ENCODE measurements around the gene SETD4. TPM values are rescaled to one million over a fixed set of nuclear protein-coding genes. Genes with fewer than 3 reads are reported as not detected.

SETD4 gene
- polyA plus RNA-seq, 2 donors: 9.1 to 13.7 TPM

- Histone ChIP-seq H3K4me1 (ENCODE audit: control insufficient read depth in 2 of 2, insufficient read depth in 2 of 2, low read length in 1 of 2) (peaks cover 0 to 3% of the 10 kb centered on the region in 2 donors), H3K27ac (ENCODE audit: low read depth in 2 of 2, low read length in 1 of 2) (no peak overlapping the region)
- 43 to 60% methylated on average over 6 of the region's 6 CpGs for WGBS, 2 donors
These were observed 37.8 kb downstream of the SETD4 start for GRCh38 chr21:36022427-36023091.

GRCh38 chr21:36021251-36021837 lies 39.0 kb downstream of the SETD4 start:
- H3K9me3 ChIP-seq (ENCODE audit: control insufficient read depth in 2 of 2, insufficient read depth in 1 of 2, low read depth in 1 of 2, low read length in 1 of 2): no peaks in the 10 kb centered on the region
- no peak overlapping the region for H3K4me3 ChIP-seq (ENCODE audit: low read depth in 1 of 2, low read length in 2 of 2)
- WGBS, 2 donors: 93% methylated on average over 11 of the region's 11 CpGs
- H3K4me1 ChIP-seq (ENCODE audit: control insufficient read depth in 2 of 2, insufficient read depth in 2 of 2, low read length in 1 of 2): peaks cover 0 to 3% of the 10 kb centered on the region in 2 donors
- H3K36me3 ChIP-seq (ENCODE audit: control insufficient read depth in 2 of 2, insufficient read depth in 2 of 2, low read length in 1 of 2): no peaks in the 10 kb centered on the region
- no peak overlapping the region for H3K27ac ChIP-seq (ENCODE audit: low read depth in 2 of 2, low read length in 1 of 2)
- no peaks in the 10 kb centered on the region for H3K27me3 ChIP-seq (ENCODE audit: control insufficient read depth in 1 of 2, insufficient read depth in 2 of 2, low read length in 2 of 2)

More at GRCh38 chr21:36022427-36023091, 37.8 kb downstream of the SETD4 start:
- no peaks in the 10 kb centered on the region for H3K36me3 ChIP-seq (ENCODE audit: control insufficient read depth in 2 of 2, insufficient read depth in 2 of 2, low read length in 1 of 2)
- H3K9me3 ChIP-seq (ENCODE audit: control insufficient read depth in 2 of 2, insufficient read depth in 1 of 2, low read depth in 1 of 2, low read length in 1 of 2): no peaks in the 10 kb centered on the region
- H3K27me3 ChIP-seq (ENCODE audit: control insufficient read depth in 1 of 2, insufficient read depth in 2 of 2, low read length in 2 of 2): no peaks in the 10 kb centered on the region
- H3K4me3 ChIP-seq (ENCODE audit: low read depth in 1 of 2, low read length in 2 of 2): no peak overlapping the region

- Histone ChIP-seq H3K27me3 (ENCODE audit: control insufficient read depth in 1 of 2, insufficient read depth in 2 of 2, low read length in 2 of 2) (no peaks in the 10 kb centered on the region), H3K9me3 (ENCODE audit: control insufficient read depth in 2 of 2, insufficient read depth in 1 of 2, low read depth in 1 of 2, low read length in 1 of 2) (no peaks in the 10 kb centered on the region), H3K27ac (ENCODE audit: low read depth in 2 of 2, low read length in 1 of 2) (no peak overlapping the region), H3K4me1 (ENCODE audit: control insufficient read depth in 2 of 2, insufficient read depth in 2 of 2, low read length in 1 of 2) (no peaks in the 10 kb centered on the region), H3K4me3 (ENCODE audit: low read depth in 1 of 2, low read length in 2 of 2) (no peak overlapping the region), H3K36me3 (ENCODE audit: control insufficient read depth in 2 of 2, insufficient read depth in 2 of 2, low read length in 1 of 2) (no peaks in the 10 kb centered on the region)
- WGBS, 2 donors: 78 to 85% methylated on average over 5 of the region's 5 CpGs
These were observed 45.3 kb downstream of the SETD4 start for GRCh38 chr21:36015045-36015444.

GRCh38 chr21:36010801-36011200 lies 49.5 kb downstream of the SETD4 start:
- Histone ChIP-seq H3K9me3 (ENCODE audit: control insufficient read depth in 2 of 2, insufficient read depth in 1 of 2, low read depth in 1 of 2, low read length in 1 of 2) (no peaks in the 10 kb centered on the region), H3K27ac (ENCODE audit: low read depth in 2 of 2, low read length in 1 of 2) (no peak overlapping the region), H3K4me3 (ENCODE audit: low read depth in 1 of 2, low read length in 2 of 2) (no peak overlapping the region), H3K4me1 (ENCODE audit: control insufficient read depth in 2 of 2, insufficient read depth in 2 of 2, low read length in 1 of 2) (no peaks in the 10 kb centered on the region), H3K27me3 (ENCODE audit: control insufficient read depth in 1 of 2, insufficient read depth in 2 of 2, low read length in 2 of 2) (no peaks in the 10 kb centered on the region), H3K36me3 (ENCODE audit: control insufficient read depth in 2 of 2, insufficient read depth in 2 of 2, low read length in 1 of 2) (no peaks in the 10 kb centered on the region)
- 72 to 86% methylated on average over 2 of the region's 2 CpGs for WGBS, 2 donors

- no peaks in the 10 kb centered on the region for H3K9me3 ChIP-seq (ENCODE audit: control insufficient read depth in 2 of 2, insufficient read depth in 1 of 2, low read depth in 1 of 2, low read length in 1 of 2)
- 80 to 82% methylated on average over 2 of the region's 2 CpGs for WGBS, 2 donors
- no peak overlapping the region for H3K27ac ChIP-seq (ENCODE audit: low read depth in 2 of 2, low read length in 1 of 2)
- no peaks in the 10 kb centered on the region for H3K36me3 ChIP-seq (ENCODE audit: control insufficient read depth in 2 of 2, insufficient read depth in 2 of 2, low read length in 1 of 2)
- H3K4me1 ChIP-seq (ENCODE audit: control insufficient read depth in 2 of 2, insufficient read depth in 2 of 2, low read length in 1 of 2): no peaks in the 10 kb centered on the region
- H3K4me3 ChIP-seq (ENCODE audit: low read depth in 1 of 2, low read length in 2 of 2): no peak overlapping the region
- no peaks in the 10 kb centered on the region for H3K27me3 ChIP-seq (ENCODE audit: control insufficient read depth in 1 of 2, insufficient read depth in 2 of 2, low read length in 2 of 2)
These were observed 51.8 kb downstream of the SETD4 start for GRCh38 chr21:36008505-36008904.

GRCh38 chr21:36005879-36006400 lies 54.4 kb downstream of the SETD4 start:
- Histone ChIP-seq H3K27me3 (ENCODE audit: control insufficient read depth in 1 of 2, insufficient read depth in 2 of 2, low read length in 2 of 2) (no peaks in the 10 kb centered on the region), H3K36me3 (ENCODE audit: control insufficient read depth in 2 of 2, insufficient read depth in 2 of 2, low read length in 1 of 2) (no peaks in the 10 kb centered on the region), H3K27ac (ENCODE audit: low read depth in 2 of 2, low read length in 1 of 2) (no peak overlapping the region), H3K4me3 (ENCODE audit: low read depth in 1 of 2, low read length in 2 of 2) (no peak overlapping the region), H3K4me1 (ENCODE audit: control insufficient read depth in 2 of 2, insufficient read depth in 2 of 2, low read length in 1 of 2) (no peaks in the 10 kb centered on the region), H3K9me3 (ENCODE audit: control insufficient read depth in 2 of 2, insufficient read depth in 1 of 2, low read depth in 1 of 2, low read length in 1 of 2) (no peaks in the 10 kb centered on the region)
- 85 to 90% methylated on average over 5 of the region's 5 CpGs for WGBS, 2 donors

- Histone ChIP-seq H3K36me3 (ENCODE audit: control insufficient read depth in 2 of 2, insufficient read depth in 2 of 2, low read length in 1 of 2) (no peaks in the 10 kb centered on the region), H3K9me3 (ENCODE audit: control insufficient read depth in 2 of 2, insufficient read depth in 1 of 2, low read depth in 1 of 2, low read length in 1 of 2) (no peaks in the 10 kb centered on the region), H3K4me1 (ENCODE audit: control insufficient read depth in 2 of 2, insufficient read depth in 2 of 2, low read length in 1 of 2) (no peaks in the 10 kb centered on the region), H3K27ac (ENCODE audit: low read depth in 2 of 2, low read length in 1 of 2) (no peak overlapping the region), H3K4me3 (ENCODE audit: low read depth in 1 of 2, low read length in 2 of 2) (no peak overlapping the region), H3K27me3 (ENCODE audit: control insufficient read depth in 1 of 2, insufficient read depth in 2 of 2, low read length in 2 of 2) (no peaks in the 10 kb centered on the region)
- 72 to 77% methylated on average over 10 to 16 of the region's 17 CpGs for WGBS, 2 donors
These were observed 55.3 kb downstream of the SETD4 start for GRCh38 chr21:36005018-36005417.

GRCh38 chr21:36004441-36004840 lies 55.9 kb downstream of the SETD4 start:
- H3K27me3 ChIP-seq (ENCODE audit: control insufficient read depth in 1 of 2, insufficient read depth in 2 of 2, low read length in 2 of 2): no peaks in the 10 kb centered on the region
- 64 to 73% methylated on average over 7 of the region's 13 CpGs for WGBS, 2 donors
- no peak overlapping the region for H3K4me3 ChIP-seq (ENCODE audit: low read depth in 1 of 2, low read length in 2 of 2)
- H3K9me3 ChIP-seq (ENCODE audit: control insufficient read depth in 2 of 2, insufficient read depth in 1 of 2, low read depth in 1 of 2, low read length in 1 of 2): no peaks in the 10 kb centered on the region
- no peak overlapping the region for H3K27ac ChIP-seq (ENCODE audit: low read depth in 2 of 2, low read length in 1 of 2)
- H3K36me3 ChIP-seq (ENCODE audit: control insufficient read depth in 2 of 2, insufficient read depth in 2 of 2, low read length in 1 of 2): no peaks in the 10 kb centered on the region
- no peaks in the 10 kb centered on the region for H3K4me1 ChIP-seq (ENCODE audit: control insufficient read depth in 2 of 2, insufficient read depth in 2 of 2, low read length in 1 of 2)

GRCh38 chr21:36003776-36004175 lies 56.5 kb downstream of the SETD4 start:
- 96 to 97% methylated on average over 11 of the region's 11 CpGs for WGBS, 2 donors
- no peaks in the 10 kb centered on the region for H3K4me1 ChIP-seq (ENCODE audit: control insufficient read depth in 2 of 2, insufficient read depth in 2 of 2, low read length in 1 of 2)
- H3K27ac ChIP-seq (ENCODE audit: low read depth in 2 of 2, low read length in 1 of 2): no peak overlapping the region
- no peak overlapping the region for H3K4me3 ChIP-seq (ENCODE audit: low read depth in 1 of 2, low read length in 2 of 2)
- no peaks in the 10 kb centered on the region for H3K9me3 ChIP-seq (ENCODE audit: control insufficient read depth in 2 of 2, insufficient read depth in 1 of 2, low read depth in 1 of 2, low read length in 1 of 2)
- H3K36me3 ChIP-seq (ENCODE audit: control insufficient read depth in 2 of 2, insufficient read depth in 2 of 2, low read length in 1 of 2): no peaks in the 10 kb centered on the region
- no peaks in the 10 kb centered on the region for H3K27me3 ChIP-seq (ENCODE audit: control insufficient read depth in 1 of 2, insufficient read depth in 2 of 2, low read length in 2 of 2)

GRCh38 chr21:35996217-35996616 lies 64.1 kb downstream of the SETD4 start:
- H3K36me3 ChIP-seq (ENCODE audit: control insufficient read depth in 2 of 2, insufficient read depth in 2 of 2, low read length in 1 of 2): no peaks in the 10 kb centered on the region
- peaks cover 0 to 3% of the 10 kb centered on the region in 2 donors for H3K27me3 ChIP-seq (ENCODE audit: control insufficient read depth in 1 of 2, insufficient read depth in 2 of 2, low read length in 2 of 2)
- no peak overlapping the region for H3K27ac ChIP-seq (ENCODE audit: low read depth in 2 of 2, low read length in 1 of 2)

More at GRCh38 chr21:35996217-35996616, 64.1 kb downstream of the SETD4 start:
- H3K4me1 ChIP-seq (ENCODE audit: control insufficient read depth in 2 of 2, insufficient read depth in 2 of 2, low read length in 1 of 2): no peaks in the 10 kb centered on the region
- no peak overlapping the region for H3K4me3 ChIP-seq (ENCODE audit: low read depth in 1 of 2, low read length in 2 of 2)
- no peaks in the 10 kb centered on the region for H3K9me3 ChIP-seq (ENCODE audit: control insufficient read depth in 2 of 2, insufficient read depth in 1 of 2, low read depth in 1 of 2, low read length in 1 of 2)

All from esophagus (tissue), 2 donors.